D721Med (cell line): Measurements from ENCODE around the gene IL1RAPL1.
"Not testable (repeated sequence)": the region's sequence is repeated elsewhere in the genome, so short reads cannot be mapped to it uniquely, and the experiment has no call there.

ENCODE experiments used
- DNase-seq: peaks from one replicate; pipeline ENCODE4 v3.0.0; 2011; ENCODE audit warnings: low spot score; ENCODE audit not compliant: insufficient read length
- FAIRE-seq: peaks from 2 replicates; lab custom pipeline; 2011; peaks lifted over from hg19 to GRCh38; lab: Jason Lieb, UNC
- TF ChIP-seq, protein P1 (sequence below): IDR thresholded peaks from 2 replicates; pipeline ENCODE4 v1.5.1; 2012; ENCODE audit warnings: mild to moderate bottlenecking, control low read depth; ENCODE audit not compliant: insufficient read depth; ENCODE audit errors: missing control alignments

The IL1RAPL1 gene

GRCh38 chrX:29107231-29107630 is 520.0 kb downstream of the IL1RAPL1 start:
- DNase-seq (no peak), FAIRE-seq (no peak)
- TF ChIP-seq, protein P1, sequence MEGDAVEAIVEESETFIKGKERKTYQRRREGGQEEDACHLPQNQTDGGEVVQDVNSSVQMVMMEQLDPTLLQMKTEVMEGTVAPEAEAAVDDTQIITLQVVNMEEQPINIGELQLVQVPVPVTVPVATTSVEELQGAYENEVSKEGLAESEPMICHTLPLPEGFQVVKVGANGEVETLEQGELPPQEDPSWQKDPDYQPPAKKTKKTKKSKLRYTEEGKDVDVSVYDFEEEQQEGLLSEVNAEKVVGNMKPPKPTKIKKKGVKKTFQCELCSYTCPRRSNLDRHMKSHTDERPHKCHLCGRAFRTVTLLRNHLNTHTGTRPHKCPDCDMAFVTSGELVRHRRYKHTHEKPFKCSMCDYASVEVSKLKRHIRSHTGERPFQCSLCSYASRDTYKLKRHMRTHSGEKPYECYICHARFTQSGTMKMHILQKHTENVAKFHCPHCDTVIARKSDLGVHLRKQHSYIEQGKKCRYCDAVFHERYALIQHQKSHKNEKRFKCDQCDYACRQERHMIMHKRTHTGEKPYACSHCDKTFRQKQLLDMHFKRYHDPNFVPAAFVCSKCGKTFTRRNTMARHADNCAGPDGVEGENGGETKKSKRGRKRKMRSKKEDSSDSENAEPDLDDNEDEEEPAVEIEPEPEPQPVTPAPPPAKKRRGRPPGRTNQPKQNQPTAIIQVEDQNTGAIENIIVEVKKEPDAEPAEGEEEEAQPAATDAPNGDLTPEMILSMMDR, result no peak

DNA sequence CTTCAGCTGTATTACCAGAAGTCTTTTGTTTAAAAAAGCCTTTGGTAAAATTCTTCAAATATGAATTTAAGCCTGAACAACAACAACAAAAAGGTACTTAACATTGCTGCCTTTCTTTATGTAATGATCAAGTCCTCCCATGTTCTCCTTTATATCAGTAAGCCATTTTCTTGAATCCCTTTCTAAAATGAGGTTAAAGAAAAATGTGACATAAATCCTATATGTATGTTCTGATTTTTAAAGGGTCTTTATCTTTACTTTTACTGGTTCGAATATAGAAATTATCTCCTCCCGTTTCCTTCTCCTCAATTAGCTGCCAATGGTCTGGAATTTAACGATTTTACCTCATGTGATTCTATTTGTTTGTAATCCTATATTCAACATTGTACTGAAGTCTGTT is 522.8 kb downstream of the IL1RAPL1 start:
- FAIRE-seq (no peak), DNase-seq (no peak)
- TF ChIP-seq, protein P1, result no peak

DNA sequence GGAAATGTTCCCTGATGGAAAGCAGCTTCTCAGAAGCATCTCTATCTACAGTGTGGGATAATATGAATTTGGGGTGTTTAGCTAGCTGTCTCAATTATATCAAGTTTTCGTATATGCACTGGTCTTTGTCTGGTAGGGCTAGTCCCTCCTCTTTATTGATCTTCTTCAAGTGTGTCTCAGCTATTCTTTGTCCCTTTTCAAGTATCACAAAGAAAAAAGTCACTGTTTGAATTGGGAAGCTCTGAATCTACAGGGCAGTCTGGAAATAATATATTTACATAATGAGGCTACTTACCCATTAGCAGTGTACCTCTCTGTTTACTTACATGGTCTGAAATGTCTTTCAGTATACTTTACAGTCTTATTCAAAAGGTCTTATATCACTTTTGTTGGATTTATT is 526.0 kb downstream of the IL1RAPL1 start:
- DNase-seq (no peak), FAIRE-seq (no peak)
- TF ChIP-seq, protein P1, result no peak

DNA sequence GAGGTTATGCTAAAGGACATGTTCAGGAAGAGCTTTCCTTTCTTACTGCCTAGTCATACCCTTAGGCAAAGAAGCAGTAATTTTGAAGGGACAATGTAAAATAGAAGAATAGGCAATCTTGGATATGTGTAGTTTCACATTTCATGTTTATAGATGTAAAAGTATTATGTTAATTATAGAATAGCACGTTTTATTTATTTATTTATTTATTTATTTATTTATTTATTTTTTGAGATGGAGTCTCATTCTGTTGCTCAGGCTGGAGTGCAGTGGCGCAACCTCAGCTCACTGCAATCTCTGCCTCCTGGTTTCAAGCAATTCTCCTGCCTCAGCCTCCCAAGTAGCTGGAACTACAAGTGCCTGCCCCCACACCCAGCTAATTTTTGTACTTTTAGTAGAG is 535.6 kb downstream of the IL1RAPL1 start:
- not testable (repeated sequence) for FAIRE-seq, DNase-seq

GRCh38 chrX:29130905-29131304 is 543.7 kb downstream of the IL1RAPL1 start:
- DNase-seq, result no peak
- TF ChIP-seq, protein P1, result no peak
- FAIRE-seq, result no peak

DNA sequence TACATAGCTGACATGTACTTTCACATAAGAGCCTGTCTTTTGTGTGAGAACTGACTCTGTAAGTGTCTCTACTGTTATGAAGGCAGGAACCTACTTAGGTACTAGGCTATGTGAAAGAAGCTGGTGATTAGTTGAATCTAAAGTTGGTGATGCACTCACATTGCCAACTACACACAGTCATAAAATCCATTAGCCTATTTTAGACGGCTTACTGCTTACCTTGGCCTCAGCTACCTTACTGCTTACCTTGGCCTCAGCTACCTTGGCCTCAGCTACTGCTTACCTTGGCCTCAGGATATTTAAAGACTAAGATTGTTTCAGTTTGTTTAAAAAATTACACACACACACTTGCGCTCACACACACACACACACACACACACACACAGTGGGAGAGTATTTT is 549.7 kb downstream of the IL1RAPL1 start:
- TF ChIP-seq, protein P1, result no peak
- FAIRE-seq (no peak), DNase-seq (no peak)

- TF ChIP-seq, protein P1, result no peak
- FAIRE-seq, result no peak
- no peak for DNase-seq
Observed at GRCh38 chrX:29138003-29138402, 550.8 kb downstream of the IL1RAPL1 start.

DNA sequence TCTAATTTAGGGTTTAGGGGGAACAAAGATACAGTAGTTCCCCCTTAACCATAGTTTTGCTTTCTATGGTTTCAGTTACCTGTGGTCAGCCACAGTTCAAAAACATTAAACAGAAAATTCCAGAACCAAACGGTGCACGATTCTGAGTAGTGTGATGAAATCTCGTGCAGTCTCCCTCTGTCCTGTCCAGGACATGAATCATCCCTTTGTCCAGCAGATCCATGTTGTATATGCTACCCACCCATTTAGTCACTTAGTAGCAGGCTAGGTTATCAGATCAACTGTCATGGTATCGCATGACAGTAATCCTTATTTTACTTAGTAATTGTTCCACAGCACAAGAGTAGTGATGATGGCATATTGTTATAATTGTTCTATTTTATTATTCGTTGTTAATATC is 556.1 kb downstream of the IL1RAPL1 start:
- TF ChIP-seq, protein P1, result no peak
- FAIRE-seq (no peak), DNase-seq (no peak)
